Stimulated activated CD4-positive, alpha-beta T cell treated with anti-CD3 and anti-CD28 coated beads, Interleukin-4, amount 100 ng/mL, for 24 hours (primary cell): ENCODE data around the gene FNIP2.
A peak's percentile ranks its signal among the peaks of the same experiment; 100 is the strongest.
"Not testable (repeated sequence)": the region's sequence is repeated elsewhere in the genome, so short reads cannot be mapped to it uniquely, and the experiment has no call there.

Experiments
- DNase-seq: peaks from one replicate; pipeline ENCODE4 v3.0.0-alpha.2; 2020

FNIP2 gene

GRCh38 chr4:158768555-158769174 lies at the start of gene FNIP2:
Gene FNIP2 (plus strand): TSS chr4:158769026. CDS start chr4:158769213, 187 bp downstream.
- peak; percentile 65 for DNase-seq

GRCh38 chr4:158721680-158722079 lies 47.1 kb upstream of the FNIP2 start:
- DNase-seq: no peak

DNA sequence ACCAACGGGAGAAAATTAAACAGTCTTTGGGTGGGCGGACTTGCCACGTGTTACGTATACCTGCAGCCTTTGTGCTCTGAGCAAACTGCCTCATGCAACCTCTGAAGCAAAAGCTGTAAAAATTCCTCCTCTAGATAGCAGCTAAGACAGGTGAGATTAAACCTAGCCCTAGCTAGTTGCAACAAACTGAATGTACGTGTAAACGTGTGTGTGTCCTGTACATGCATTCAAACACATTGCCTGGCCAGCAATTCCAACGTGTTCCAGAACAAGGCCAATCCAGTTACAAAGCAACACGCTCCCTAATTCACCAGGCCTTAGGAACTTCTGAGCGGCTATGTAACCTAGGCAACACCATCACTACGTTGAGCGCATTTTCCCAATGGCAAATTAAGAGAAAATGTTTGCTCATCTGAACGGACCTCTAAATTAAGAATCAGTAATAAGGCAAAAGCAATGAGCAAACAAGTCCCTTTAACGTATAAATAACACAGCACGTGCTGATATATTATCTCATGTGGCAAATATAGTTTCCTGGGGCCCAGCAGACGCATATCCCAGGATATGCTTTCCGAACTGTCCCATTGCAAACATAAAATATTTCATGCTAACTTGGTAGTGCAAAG lies 46.4 kb upstream of the FNIP2 start:
- DNase-seq: peak; percentile 20

DNA sequence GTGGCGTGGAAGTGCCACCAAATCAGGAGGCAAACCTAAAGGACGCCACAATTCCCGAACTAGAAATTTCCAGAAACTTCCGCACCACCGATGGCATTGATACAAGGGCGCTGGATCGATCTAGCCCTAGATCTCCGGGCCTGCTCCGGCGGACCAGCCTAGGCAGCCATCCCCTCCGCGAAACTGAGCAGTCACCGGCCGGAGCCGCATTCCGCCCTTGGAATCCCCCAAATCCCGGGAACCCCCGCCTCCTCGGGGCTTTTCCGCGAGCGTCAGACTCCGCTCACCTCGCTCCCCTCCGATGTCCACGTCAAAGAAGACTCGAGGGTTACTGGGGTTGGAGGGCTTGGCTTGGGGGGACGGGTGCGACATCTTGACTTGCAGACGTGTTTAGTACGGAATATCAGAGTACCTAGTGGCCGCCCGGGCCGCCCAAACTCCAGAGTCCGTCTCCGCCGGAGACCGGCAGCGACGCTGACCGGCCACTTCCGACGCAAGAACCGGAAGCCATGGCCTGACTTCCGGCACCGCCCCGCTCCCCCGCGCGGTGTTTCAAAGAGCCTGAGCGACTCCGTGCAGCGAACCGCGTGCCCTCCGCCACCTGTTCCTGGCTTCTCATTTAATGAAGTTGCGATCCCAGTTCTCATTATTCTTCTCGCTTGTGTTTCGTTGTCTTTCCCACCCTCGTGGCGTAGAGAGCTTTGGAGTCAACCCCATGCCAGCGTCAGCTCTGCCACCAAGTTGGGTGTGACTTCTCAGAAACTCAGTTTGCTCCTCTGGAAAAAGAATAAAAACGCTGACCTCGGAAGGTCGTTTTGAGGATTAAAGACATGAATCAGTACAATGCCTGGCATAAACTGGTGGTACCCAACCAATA lies 45.7 kb upstream of the FNIP2 start, which contains the start of gene PPID:
TSS of gene PPID (minus strand) at position 480 of the 877 bp plus-strand sequence. CDS start at position 372, 108 bp downstream.
- DNase-seq: peak; percentile 85

DNA sequence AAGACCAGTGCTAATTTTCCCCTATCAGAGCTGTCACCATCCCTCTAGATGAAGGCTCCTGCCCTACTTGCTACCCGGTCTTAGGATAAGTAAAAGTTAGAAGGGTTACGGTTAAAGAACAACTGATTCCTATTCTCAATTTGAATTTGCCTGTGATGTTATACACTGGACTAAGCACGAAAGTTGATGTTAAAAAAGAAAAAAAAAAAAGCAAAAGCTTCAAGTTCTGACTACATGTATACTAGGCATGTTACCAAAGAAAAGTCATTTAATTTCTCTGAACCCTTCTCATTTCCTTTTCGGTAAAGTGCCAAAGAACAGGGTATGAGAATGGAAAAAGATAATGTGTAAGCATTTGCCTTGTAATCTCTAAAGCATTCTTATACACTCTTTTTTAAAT lies 44.2 kb upstream of the FNIP2 start:
- no peak for DNase-seq

- no peak for DNase-seq
Measured at GRCh38 chr4:158726633-158727032, 42.2 kb upstream of the FNIP2 start.

GRCh38 chr4:158728236-158728635 lies 40.6 kb upstream of the FNIP2 start:
- DNase-seq: no peak

DNA sequence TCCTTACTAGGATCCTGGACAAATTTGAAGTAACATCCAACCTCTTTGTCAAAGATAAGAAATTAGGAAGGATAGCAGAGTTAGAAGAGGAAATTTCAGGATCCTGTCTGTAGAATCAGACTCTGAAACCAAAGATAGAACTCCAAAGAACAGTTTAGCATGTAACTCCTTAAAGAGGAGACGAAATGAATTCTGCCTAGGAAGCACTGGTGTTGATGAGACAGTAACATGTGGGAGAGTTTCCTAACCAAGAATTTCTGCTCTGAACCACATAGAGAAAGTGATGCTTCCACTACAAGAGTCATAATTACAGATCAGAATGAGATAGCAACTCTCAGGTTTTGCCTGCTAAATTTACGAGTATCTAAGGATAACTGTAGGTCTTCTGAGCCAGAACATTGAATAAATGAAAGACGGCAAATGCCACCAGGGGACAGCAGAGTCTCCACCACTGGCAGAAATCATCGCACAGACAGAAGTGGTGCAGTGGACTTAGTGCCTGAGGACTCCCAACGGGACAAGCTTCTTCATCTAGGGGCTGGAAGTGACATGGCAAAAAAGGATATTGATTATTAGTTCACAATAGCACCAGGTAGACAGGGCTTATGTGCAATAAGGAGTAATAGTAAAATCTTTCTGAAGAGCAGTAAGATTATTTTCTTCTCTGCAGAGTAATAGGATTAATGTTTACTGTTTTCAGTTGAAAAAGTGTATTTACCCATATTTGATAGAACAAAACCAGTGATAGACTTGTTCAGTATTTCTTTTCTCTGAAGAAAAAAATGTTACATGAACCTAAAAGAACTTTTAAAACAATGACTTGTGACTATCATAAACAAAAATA lies 38.9 kb upstream of the FNIP2 start:
- DNase-seq: peak; percentile 46

- no peak for DNase-seq
Measured at GRCh38 chr4:158738866-158739265, 30.0 kb upstream of the FNIP2 start.

- no peak for DNase-seq
Measured at GRCh38 chr4:158739600-158739999, 29.2 kb upstream of the FNIP2 start.

DNA sequence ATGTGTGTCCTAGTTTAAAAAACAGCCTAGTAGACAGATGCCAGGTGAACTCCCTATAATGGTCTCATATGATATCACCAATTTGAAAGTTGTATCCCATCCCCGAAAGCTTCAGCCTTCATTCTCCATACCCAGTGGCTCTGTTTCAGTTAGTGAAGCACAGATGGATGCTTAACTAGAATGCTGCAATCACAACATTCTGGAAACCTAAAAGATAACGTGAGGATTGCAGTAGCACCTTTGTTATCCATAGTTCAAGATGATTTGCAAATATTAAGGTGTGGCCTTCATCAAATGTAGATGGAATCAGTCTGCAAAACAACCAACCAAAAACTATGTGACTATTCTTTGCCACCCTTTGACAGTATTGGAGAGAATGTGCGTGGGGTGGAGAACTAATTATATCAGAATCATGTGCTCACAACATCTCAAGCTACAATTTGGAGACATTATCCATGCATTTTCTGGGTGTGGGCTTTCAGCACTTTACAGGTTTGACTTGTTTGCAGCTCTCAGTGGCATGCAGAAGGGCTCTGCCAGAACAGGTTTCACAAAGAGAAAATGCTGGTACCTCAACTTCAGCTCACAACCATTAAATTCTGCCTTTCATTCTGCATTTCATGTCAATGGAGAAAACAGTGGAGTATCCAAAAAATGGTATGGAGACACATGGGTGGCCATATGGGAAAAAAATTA lies 27.4 kb upstream of the FNIP2 start:
- DNase-seq: no peak

- not testable (repeated sequence) for DNase-seq
Measured at GRCh38 chr4:158746537-158746936, 22.3 kb upstream of the FNIP2 start.

GRCh38 chr4:158750379-158750778 lies 18.4 kb upstream of the FNIP2 start:
- DNase-seq: no peak

DNA sequence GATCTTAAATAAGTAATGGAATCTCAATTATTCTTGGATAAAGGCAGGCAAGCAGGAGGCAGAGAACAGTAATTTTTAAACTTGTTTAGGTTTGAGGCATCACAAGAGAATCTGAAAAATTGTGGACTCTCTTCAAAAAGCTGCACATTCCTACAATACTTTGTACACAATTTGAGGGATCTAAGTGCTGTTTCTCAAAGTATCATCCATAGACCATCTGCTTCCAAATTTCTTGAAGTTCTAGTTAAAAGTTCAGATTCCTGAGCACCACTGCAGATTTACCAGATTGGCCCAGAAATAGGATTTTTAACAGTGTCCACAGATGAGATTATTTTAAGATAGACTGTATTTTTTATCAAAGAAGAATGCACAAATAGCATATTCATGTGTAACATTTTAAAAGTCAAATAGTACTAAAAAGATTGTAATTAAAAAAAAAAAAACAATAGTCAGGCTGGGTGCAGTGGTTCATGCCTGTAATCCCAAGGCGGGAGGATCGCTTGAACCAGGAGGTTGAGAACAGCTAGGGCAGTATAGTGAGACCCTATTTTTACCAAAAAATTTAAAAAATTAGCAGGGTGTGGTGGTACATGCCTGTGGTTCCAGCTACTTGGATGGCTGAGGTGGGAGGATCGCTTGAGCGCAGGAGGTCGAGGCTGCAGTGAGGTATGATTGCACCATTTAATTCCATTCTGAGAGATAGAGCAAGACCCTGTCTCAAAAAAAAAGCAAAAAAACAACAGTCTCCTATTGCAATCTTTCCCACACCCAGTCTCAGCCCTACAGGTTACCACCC lies 14.2 kb upstream of the FNIP2 start:
- DNase-seq: no peak

DNA sequence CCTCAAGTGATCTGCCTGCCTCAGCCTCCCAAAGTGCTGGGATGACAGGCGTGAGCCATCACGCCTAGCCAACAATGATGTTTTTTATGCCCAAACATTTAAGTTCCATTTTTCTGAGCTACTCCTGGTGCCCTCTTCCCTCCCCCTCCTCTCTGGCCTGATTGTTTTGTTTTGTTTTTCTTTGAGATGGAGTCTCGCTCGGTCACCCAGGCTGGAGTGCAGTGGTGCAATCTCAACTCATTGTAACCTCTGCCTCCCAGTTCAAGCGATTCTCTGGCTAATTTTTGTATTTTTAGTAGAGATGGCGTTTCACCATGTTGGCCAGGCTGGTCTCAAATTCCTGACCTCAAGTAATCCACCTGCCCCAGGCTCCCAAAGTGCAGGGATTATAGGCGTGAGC lies 13.0 kb upstream of the FNIP2 start:
- not testable (repeated sequence) for DNase-seq

- DNase-seq: no peak
Measured at GRCh38 chr4:158756588-158756987, 12.2 kb upstream of the FNIP2 start.

- no peak for DNase-seq
Measured at GRCh38 chr4:158758142-158758541, 10.7 kb upstream of the FNIP2 start.

DNA sequence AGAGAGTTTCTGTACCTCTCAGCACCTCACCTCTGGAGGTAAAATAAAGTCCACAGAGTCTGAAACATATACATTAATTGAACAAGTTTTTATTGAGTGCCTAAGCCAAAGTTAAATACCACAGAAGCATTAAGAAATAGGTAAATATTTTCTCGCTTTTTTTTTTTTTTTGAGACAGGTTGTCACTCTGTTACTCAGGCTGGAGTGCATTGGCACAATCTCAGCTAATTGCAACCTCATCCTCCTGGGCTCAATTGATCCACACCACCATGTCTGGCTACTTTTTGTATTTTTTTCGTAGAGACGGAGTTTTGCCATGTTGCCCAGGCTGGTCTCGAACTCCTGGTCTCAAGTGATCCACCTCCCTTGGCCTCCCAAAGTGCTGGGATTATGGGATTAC lies 10.1 kb upstream of the FNIP2 start:
- DNase-seq: no peak

DNA sequence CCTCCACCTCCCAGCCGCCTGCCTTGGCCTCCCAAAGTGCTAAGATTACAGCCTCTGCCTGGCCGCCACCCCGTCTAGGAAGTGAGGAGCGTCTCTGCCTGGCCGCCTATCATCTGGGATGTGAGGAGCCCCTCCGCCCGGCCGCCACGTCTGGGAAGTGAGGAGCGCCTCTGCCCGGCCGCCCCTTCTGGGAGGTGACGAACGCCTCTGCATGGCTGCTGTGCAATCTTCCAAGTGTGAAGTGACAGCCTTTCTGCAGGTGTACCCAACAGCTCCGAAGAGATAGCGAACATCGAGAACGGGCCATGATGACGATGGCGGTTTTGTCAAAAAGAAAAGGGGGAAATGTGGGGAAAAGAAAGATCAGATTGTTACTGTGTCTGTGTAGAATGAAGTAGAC lies 9.3 kb upstream of the FNIP2 start:
- not testable (repeated sequence) for DNase-seq

DNA sequence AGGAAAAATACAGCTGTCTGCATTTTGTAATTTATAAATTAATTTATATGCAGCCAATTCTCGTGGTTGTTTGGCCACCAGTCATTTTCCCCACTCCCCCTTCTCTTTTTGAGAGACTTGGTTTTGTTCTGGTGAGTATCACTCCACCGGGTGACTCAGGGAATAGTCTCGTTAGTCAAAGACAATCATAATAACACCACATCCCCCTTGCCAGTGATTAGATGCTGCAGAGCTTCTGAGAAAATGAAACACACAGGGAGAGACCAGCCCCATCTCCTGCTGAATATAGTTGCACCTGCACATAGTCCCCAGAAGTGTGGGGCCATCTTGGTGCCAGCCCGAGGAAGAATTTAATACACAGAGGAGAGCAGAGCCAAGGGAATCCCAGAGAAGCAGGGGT lies 8.0 kb upstream of the FNIP2 start:
- DNase-seq: no peak

- DNase-seq: no peak
Measured at GRCh38 chr4:158762553-158762952, 6.3 kb upstream of the FNIP2 start.
